D341Med (cell line): ENCODE measurements around the gene ABCC1.
"Not testable (repeated sequence)": the region's sequence is repeated elsewhere in the genome, so short reads cannot be mapped to it uniquely, and the experiment has no call there.

ENCODE experiments used
- DNase-seq: peaks from one replicate; pipeline ENCODE4 v3.0.0; 2012; ENCODE audit warnings: low spot score

The ABCC1 gene

GRCh38 chr16:16141141-16141540, 191.7 kb downstream of the ABCC1 start:
- DNase-seq: no peak

- DNase-seq: no peak
These were observed 192.5 kb downstream of the ABCC1 start for GRCh38 chr16:16141784-16142396.

GRCh38 chr16:16143038-16143763, 193.8 kb downstream of the ABCC1 start:
- peak; percentile 62 for DNase-seq

GRCh38 chr16:16143931-16144330, 194.5 kb downstream of the ABCC1 start:
- no peak for DNase-seq

- DNase-seq: no peak
These were observed 195.0 kb downstream of the ABCC1 start for GRCh38 chr16:16144416-16144815.

GRCh38 chr16:16145286-16145685, 195.9 kb downstream of the ABCC1 start:
- no peak for DNase-seq

GRCh38 chr16:16146380-16147315, 197.2 kb downstream of the ABCC1 start:
- DNase-seq: no peak

- no peak for DNase-seq
These were observed 198.0 kb downstream of the ABCC1 start for GRCh38 chr16:16147316-16147999.

GRCh38 chr16:16148000-16148599, 198.7 kb downstream of the ABCC1 start:
- DNase-seq: not testable (repeated sequence)

- DNase-seq: no peak
These were observed 199.3 kb downstream of the ABCC1 start for GRCh38 chr16:16148755-16149154.

GRCh38 chr16:16149710-16150116, 200.3 kb downstream of the ABCC1 start:
- no peak for DNase-seq

GRCh38 chr16:16150117-16150877, 200.9 kb downstream of the ABCC1 start:
- no peak for DNase-seq

GRCh38 chr16:16150878-16151152, 201.4 kb downstream of the ABCC1 start:
- no peak for DNase-seq

GRCh38 chr16:16151315-16151714, 201.9 kb downstream of the ABCC1 start:
- no peak for DNase-seq

- not testable (repeated sequence) for DNase-seq
These were observed 203.6 kb downstream of the ABCC1 start for GRCh38 chr16:16153000-16153399.

GRCh38 chr16:16154281-16154951, 205.0 kb downstream of the ABCC1 start:
- no peak for DNase-seq

- no peak for DNase-seq
These were observed 205.8 kb downstream of the ABCC1 start for GRCh38 chr16:16155234-16155633.

- DNase-seq: no peak
These were observed 207.8 kb downstream of the ABCC1 start for GRCh38 chr16:16157166-16157565.

GRCh38 chr16:16158082-16158658, 208.8 kb downstream of the ABCC1 start:
- no peak for DNase-seq

- DNase-seq: no peak
These were observed 209.4 kb downstream of the ABCC1 start for GRCh38 chr16:16158741-16159374.
